HG03378 (cell line): ENCODE measurements around the gene POLD3.

Experiments
- ATAC-seq: cut with Tn5 transposase; IDR thresholded peaks from one replicate; pipeline ENCODE4 v1.9.1; 2021; ENCODE audit warnings: mild to moderate bottlenecking, moderate library complexity; ENCODE audit not compliant: unreplicated experiment

POLD3 gene

DNA sequence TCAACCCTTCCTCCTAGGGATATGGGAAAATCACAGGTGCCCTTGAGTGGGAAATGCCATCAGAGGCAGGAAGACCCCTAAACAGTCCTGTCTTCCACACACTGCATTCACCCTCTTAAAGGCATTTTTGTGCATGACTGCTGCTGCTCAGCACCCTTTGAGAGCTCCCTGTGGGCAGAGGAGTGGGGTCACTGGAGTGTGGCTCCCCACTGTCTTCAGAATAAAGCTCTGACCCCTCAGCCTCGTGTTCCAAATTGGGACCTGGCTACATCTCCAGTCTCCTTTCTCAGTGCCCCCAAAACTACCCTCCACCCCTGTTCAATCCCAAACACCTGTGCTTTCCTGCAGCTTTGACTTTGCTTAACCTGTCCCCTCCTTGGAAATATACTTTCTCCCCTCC, 92.3 kb downstream of the POLD3 start:
- ATAC-seq, result no peak

DNA sequence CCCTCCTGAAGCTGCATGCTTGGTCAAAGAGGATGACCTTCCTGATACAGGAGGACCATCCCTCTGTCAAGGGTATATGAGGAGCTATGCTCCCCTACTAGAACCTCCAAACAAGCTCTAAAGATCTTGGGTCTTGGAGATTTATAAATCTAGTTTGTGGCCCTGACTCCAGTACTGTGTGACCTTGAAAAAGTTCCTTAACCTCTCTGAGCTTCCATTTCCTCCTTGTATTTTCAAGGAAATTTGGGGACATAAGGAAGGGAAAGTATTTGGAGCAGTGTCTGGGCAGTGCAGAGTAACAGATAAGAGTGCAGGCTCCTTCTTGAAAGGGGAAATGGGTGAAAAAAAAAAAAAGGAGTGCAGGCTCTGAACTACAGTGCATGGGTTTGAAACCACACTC, 93.0 kb downstream of the POLD3 start:
- ATAC-seq, result no peak

DNA sequence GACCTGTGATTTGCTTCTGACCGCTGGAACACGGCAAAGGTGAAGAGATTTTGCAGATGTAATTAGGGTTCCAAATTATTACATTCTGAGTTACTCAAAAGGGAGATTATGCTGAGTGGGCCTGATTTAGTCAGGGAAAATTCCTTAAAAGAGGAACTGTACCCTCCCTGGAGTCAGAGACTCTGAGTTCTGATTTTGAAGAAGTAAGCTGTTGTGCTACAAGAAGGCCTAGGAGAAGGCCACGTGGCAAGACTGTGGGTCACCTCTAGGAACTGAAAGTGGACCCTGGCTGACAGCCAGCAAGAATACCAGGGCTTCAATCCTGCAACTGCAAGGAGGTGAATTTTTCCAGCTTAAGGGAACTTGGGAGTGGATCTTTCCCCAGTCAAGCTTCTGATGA, 93.5 kb downstream of the POLD3 start:
- ATAC-seq, result no peak

DNA sequence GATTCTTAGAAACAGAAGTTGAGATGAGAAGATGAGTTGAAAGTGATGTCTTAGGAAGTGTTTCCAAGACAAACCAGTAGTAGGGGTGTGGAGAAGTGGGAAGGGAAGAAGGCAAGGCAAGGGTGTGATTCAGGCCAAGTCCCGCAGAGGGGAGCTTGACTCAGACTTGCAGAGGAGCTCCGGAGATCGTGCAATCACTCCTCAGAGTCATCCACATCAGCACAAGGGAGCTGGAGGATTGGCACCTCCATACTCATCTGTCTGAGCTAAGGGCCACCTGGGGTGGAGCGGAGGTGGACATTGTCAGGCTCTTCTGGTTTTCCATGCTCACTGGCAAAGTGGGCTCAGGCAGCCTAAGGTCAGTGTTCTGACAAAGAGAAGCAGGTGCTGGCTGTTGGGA, 94.4 kb downstream of the POLD3 start:
- ATAC-seq, result no peak

DNA sequence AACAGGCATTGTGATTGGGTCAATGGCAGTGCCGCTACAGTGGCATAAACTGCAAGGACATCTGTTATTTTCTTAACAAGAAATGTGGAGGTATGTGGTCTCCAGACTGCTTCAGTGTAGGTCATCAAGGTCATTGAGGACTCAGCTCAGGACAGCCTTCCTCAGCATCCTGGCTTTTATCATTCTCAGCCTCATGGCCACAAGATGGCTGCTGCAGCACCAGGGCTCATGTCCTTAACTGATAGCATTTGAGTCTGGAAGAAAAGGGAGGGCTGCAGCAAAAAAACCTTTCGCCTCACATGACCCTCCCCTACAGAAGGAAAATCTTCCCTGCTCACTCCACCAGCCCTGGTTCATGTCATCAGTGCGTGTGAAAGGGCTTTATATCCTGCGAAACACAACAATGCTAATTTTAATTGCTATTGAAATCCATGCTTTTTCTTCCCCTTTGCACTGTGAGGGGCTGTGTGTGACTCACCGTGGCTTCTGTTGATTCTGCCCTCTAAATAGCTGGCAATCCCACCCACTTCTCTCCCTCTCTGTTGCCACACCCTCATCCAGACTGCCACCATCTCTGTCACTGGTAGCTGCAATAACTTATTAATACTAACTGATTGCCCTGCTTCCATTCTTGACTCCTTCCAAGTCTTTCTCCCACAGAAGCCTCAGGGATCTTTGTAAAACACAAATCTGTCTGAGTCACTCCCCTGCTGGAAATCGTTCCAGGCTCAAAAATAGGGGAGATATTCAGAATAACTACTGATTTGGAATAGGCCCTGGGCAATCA, 95.0 kb downstream of the POLD3 start:
- no peak for ATAC-seq

DNA sequence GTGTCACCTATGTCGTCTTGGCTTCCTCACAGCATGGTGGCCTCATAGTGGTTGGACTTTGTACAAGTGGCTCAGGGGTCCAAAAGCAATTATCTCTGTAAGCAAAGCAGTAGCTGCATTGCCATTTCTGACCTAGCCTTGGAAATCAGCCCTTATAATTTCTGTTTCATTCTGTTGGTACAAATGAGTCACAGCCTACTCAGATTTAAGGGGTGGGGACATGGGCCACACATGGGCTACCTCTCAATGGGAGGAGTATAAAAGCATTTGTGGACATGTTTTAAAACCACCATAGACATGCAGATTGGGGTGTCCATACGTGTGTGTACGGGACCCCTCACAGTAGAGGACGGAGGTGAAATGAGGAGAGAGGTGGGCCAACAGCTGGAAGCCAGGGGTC, 97.3 kb downstream of the POLD3 start:
- ATAC-seq, result no peak

DNA sequence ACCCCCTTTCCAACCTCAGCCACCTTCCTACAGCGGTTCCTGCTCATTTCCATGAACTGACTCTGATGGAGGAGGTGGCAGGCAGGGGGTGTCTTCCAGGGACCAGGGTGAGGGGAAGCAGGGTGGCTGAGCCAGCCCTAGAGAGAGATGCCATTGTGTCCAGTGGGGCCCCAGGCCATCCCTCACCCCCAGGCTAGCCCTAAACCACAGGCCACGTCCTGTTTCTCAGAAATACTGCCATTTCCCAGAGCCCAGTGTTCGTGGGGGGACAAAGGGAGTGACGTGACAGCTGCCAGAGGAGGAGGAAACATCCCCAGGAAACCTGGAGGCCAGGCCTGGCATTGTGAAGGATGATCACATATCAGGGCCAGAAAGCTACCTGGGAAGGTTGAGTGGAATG, 99.4 kb downstream of the POLD3 start:
- ATAC-seq, result no peak
